Activated CD8-positive, alpha-beta T cell treated with anti-CD3 and anti-CD28 coated beads for 36 hours (primary cell): ENCODE data around the gene SCARF2. TPM values are rescaled to one million over a fixed set of nuclear protein-coding genes. Genes with fewer than 3 reads are reported as not detected.
"Not testable (repeated sequence)": the region's sequence is repeated elsewhere in the genome, so short reads cannot be mapped to it uniquely, and the experiment has no call there.

ENCODE experiments used
- ATAC-seq: fragments of 200-7000 bp; cut with Tn5 transposase; one replicate; pipeline ENCODE4 v1.10.0; 2021; ENCODE audit warnings: mild to moderate bottlenecking, moderate library complexity
- CTCF ChIA-PET: fragments of 350-600 bp; sonication (Branson Sonifier 250); formaldehyde crosslinking; loops from one replicate; lab custom pipeline; 2021; ENCODE audit warnings: antibody characterized with exemption; lab: Charles Lee
- POLR2A ChIA-PET: fragments of 350-600 bp; sonication (Branson Sonifier 250); formaldehyde crosslinking; loops from one replicate; lab custom pipeline; 2021; ENCODE audit warnings: antibody characterized with exemption; lab: Charles Lee
- DNase-seq: peaks from one replicate; pipeline ENCODE4 v3.0.0-alpha.2; 2020
- H3K27ac Mint-ChIP-seq: one replicate; pipeline ENCODE4 v1.8.0; 2021; ENCODE audit warnings: mild to moderate bottlenecking, mixed read lengths
- H3K27me3 Mint-ChIP-seq: one replicate; pipeline ENCODE4 v1.8.0; 2021; ENCODE audit warnings: mixed read lengths
- H3K36me3 Mint-ChIP-seq: one replicate; pipeline ENCODE4 v1.8.0; 2021; ENCODE audit warnings: low read depth, mixed read lengths
- H3K4me1 Mint-ChIP-seq: one replicate; pipeline ENCODE4 v1.8.0; 2021; ENCODE audit warnings: low read depth, mixed read lengths
- H3K4me3 Mint-ChIP-seq: one replicate; pipeline ENCODE4 v1.8.0; 2021; ENCODE audit warnings: mild to moderate bottlenecking, moderate library complexity, mixed read lengths
- H3K9me3 Mint-ChIP-seq: one replicate; pipeline ENCODE4 v1.8.0; 2021; ENCODE audit warnings: mixed read lengths
- CTCF ChIP-seq: fragments of 200-600 bp; IDR thresholded peaks from one replicate; pipeline ENCODE4 v1.8.0; 2022; ENCODE audit warnings: antibody characterized with exemption, mild to moderate bottlenecking
- intact Hi-C: fragments of 100-400 bp; cut with micrococcal nuclease; formaldehyde crosslinking; loops from one replicate; pipeline ENCODE4 v1.10.0; 2022
- total RNA-seq, 2 experiments: library from RNA; stranded (reverse); gene quantifications; one replicate each; pipeline ENCODE4 v1.2.3, GENCODE V29; 2021

Gene SCARF2
- total RNA-seq, 2 experiments from 2014 or later = 0.20 to 0.27 TPM

- DNase-seq = no peak
- intact Hi-C loops = no loop called here
- CTCF ChIA-PET = interaction anchor here (0.7 to 1.7 kb wide), 5 partner anchors 18 to 78 kb away, joined by 3 to 6 read pairs (median 3); partner anchors contain the start of gene DGCR6L
- Mint-ChIP-seq H3K9me3 (no peaks in the 10 kb centered on the region), H3K27ac (peak overlapping the region; percentile 69), H3K36me3 (peaks cover 12% of the 10 kb centered on the region), H3K4me1 (peaks cover 34% of the 10 kb centered on the region), H3K27me3 (no peaks in the 10 kb centered on the region), H3K4me3 (peak overlapping the region; percentile 86)
- POLR2A ChIA-PET = interaction anchor here (1.2 kb wide), 1 partner anchor 8 kb away, joined by 5 read pairs; no protein-coding TSS in a partner anchor
- TF ChIP-seq CTCF = no peak
- no peak for ATAC-seq
Measured at GRCh38 chr22:20395181-20395906, 42.3 kb downstream of the SCARF2 start.

- intact Hi-C loops = no loop called here
- Mint-ChIP-seq H3K27me3 (no peaks in the 10 kb centered on the region), H3K36me3 (peaks cover 9% of the 10 kb centered on the region), H3K9me3 (no peaks in the 10 kb centered on the region), H3K4me3 (peak within 1 kb of the TSS; percentile 86), H3K27ac (peak within 1 kb of the TSS; percentile 92), H3K4me1 (peaks cover 33% of the 10 kb centered on the region)
- TF ChIP-seq CTCF = no peak
- peak; percentile 87 for DNase-seq
- ATAC-seq = peak; percentile 93
- CTCF ChIA-PET = interaction anchor here (1.0 to 1.6 kb wide), 3 partner anchors 74 to 77 kb away, joined by 3 to 4 read pairs (median 3); partner anchors contain the start of gene DGCR6L
- POLR2A ChIA-PET = interaction anchor here (1.0 to 2.0 kb wide), 4 partner anchors 9 to 78 kb away, joined by 3 to 7 read pairs (median 4); no protein-coding TSS in a partner anchor
Measured at GRCh38 chr22:20393705-20394476, 43.7 kb downstream of the SCARF2 start, which contains the start of gene ZNF74. Gene ZNF74 (plus strand): TSS chr22:20394151. CDS start chr22:20394629, 478 bp downstream.

- POLR2A ChIA-PET = interaction anchor here (1.0 to 2.0 kb wide), 4 partner anchors 9 to 77 kb away, joined by 3 to 7 read pairs (median 4); no protein-coding TSS in a partner anchor
- ATAC-seq (no peak), DNase-seq (no peak)
- intact Hi-C loops = no loop called here
- H3K4me3 Mint-ChIP-seq = peak overlapping the region; percentile 86
- H3K27ac Mint-ChIP-seq = peak overlapping the region; percentile 92
- no peaks in the 10 kb centered on the region for H3K9me3 Mint-ChIP-seq
- no peak for TF ChIP-seq CTCF
- peaks cover 9% of the 10 kb centered on the region for H3K36me3 Mint-ChIP-seq
- CTCF ChIA-PET = interaction anchor here (0.7 to 1.2 kb wide), 3 partner anchors 73 to 171 kb away, joined by 3 to 4 read pairs (median 3); partner anchors contain the start of gene DGCR6L
- H3K27me3 Mint-ChIP-seq = no peaks in the 10 kb centered on the region
- H3K4me1 Mint-ChIP-seq = peaks cover 29% of the 10 kb centered on the region
Measured at GRCh38 chr22:20392983-20393704, 44.5 kb downstream of the SCARF2 start.

- H3K36me3 Mint-ChIP-seq, ATAC-seq, DNase-seq, H3K27me3 Mint-ChIP-seq, intact Hi-C loops, H3K27ac Mint-ChIP-seq, H3K9me3 Mint-ChIP-seq, POLR2A ChIA-PET, H3K4me3 Mint-ChIP-seq: not testable (repeated sequence)
- CTCF ChIA-PET = interaction anchor here (0.7 kb wide), 1 partner anchor 171 kb away, joined by 3 read pairs; no protein-coding TSS in a partner anchor
- H3K4me1 Mint-ChIP-seq = peaks cover 27% of the 10 kb centered on the region
Measured at GRCh38 chr22:20392365-20392881, 45.2 kb downstream of the SCARF2 start.

- TF ChIP-seq CTCF = no peak
- Mint-ChIP-seq H3K4me3 (no peak overlapping the region), H3K36me3 (peaks cover 4% of the 10 kb centered on the region), H3K9me3 (no peaks in the 10 kb centered on the region), H3K4me1 (peaks cover 19% of the 10 kb centered on the region), H3K27ac (no peak overlapping the region), H3K27me3 (no peaks in the 10 kb centered on the region)
- intact Hi-C loops = no loop called here
- ATAC-seq (no peak), DNase-seq (no peak)
- ChIA-PET POLR2A (no interaction called here), CTCF (no interaction called here)
Measured at GRCh38 chr22:20391222-20391621, 46.4 kb downstream of the SCARF2 start.
